OCI-LY7 (cell line): ENCODE results near the gene FAP. TPM values are rescaled to one million over a fixed set of nuclear protein-coding genes. Genes with fewer than 3 reads are reported as not detected.

Experiments used
- BruUV-seq: library from RNA; stranded (reverse); fragments of 400-500 nt; replicated peaks from 2 replicates; lab custom pipeline; 2021; lab: Mats Ljungman, UMichigan
- CTCF ChIA-PET: fragments of 300-600 bp; sonication (Branson Sonifier 250); formaldehyde crosslinking; loops from one replicate; lab custom pipeline; 2022; ENCODE audit warnings: antibody characterized with exemption; ENCODE audit not compliant: unreplicated experiment; lab: Charles Lee
- POLR2A ChIA-PET: fragments of 300-600 bp; sonication (Branson Sonifier 250); formaldehyde crosslinking; loops from one replicate; lab custom pipeline; 2022; ENCODE audit warnings: antibody characterized with exemption; lab: Charles Lee
- DNase-seq: peaks from one replicate; pipeline ENCODE4 v3.0.0-alpha.2; 2015; ENCODE audit warnings: low spot score
- H2AFZ ChIP-seq: fragments of 200-600 bp; sonication (generic), shearing (Covaris generic); 2 replicates; pipeline ENCODE4 v1.6.1; 2014; ENCODE audit warnings: mild to moderate bottlenecking, antibody characterized with exemption, low read length, moderate library complexity
- H3K27ac ChIP-seq: fragments of 200-600 bp; sonication (generic); 2 replicates; pipeline ENCODE4 v1.5.1; 2014; ENCODE audit warnings: mixed run types, low read depth, mild to moderate bottlenecking, moderate library complexity, low read length, inconsistent platforms; ENCODE audit not compliant: poor library complexity, severe bottlenecking
- H3K36me3 ChIP-seq: fragments of 200-600 bp; sonication (generic); 2 replicates; pipeline ENCODE4 v1.6.1; 2014; ENCODE audit warnings: mild to moderate bottlenecking, antibody characterized with exemption, low read length, moderate library complexity, mixed read lengths; ENCODE audit not compliant: insufficient read depth
- H3K4me1 ChIP-seq: fragments of 200-600 bp; sonication (generic); 2 replicates; pipeline ENCODE4 v1.5.1; 2014; ENCODE audit warnings: mild to moderate bottlenecking, low read length; ENCODE audit not compliant: insufficient read depth, poor library complexity, severe bottlenecking
- H3K4me2 ChIP-seq: fragments of 200-600 bp; sonication (generic); 2 replicates; pipeline ENCODE4 v1.6.1; 2014; ENCODE audit warnings: mild to moderate bottlenecking, low read length
- H3K4me3 ChIP-seq: fragments of 200-600 bp; sonication (generic); 2 replicates; pipeline ENCODE4 v1.5.1; 2014; ENCODE audit warnings: mild to moderate bottlenecking, low read depth, low read length; ENCODE audit not compliant: poor library complexity, severe bottlenecking
- H3K79me2 ChIP-seq: fragments of 200-600 bp; sonication (generic); 2 replicates; pipeline ENCODE4 v1.6.1; 2016; ENCODE audit warnings: low read depth, mild to moderate bottlenecking, low read length, moderate library complexity, mixed read lengths; ENCODE audit not compliant: insufficient read depth
- H3K9me2 ChIP-seq: fragments of 200-600 bp; sonication (generic); 2 replicates; pipeline ENCODE4 v1.6.1; 2016; ENCODE audit warnings: mild to moderate bottlenecking, low read length, mixed read lengths; ENCODE audit not compliant: insufficient read depth
- H3K9me3 ChIP-seq: fragments of 200-600 bp; sonication (generic); 2 replicates; pipeline ENCODE4 v1.6.1; 2014; ENCODE audit warnings: mild to moderate bottlenecking, mixed run types, low read length, mixed read lengths
- H4K20me1 ChIP-seq: fragments of 200-600 bp; sonication (generic); 2 replicates; pipeline ENCODE4 v1.6.1; 2014; ENCODE audit warnings: mild to moderate bottlenecking, antibody characterized with exemption, low read length, moderate library complexity, mixed read lengths; ENCODE audit not compliant: insufficient read depth
- CTCF ChIP-seq: fragments of 200-600 bp; sonication (generic); conservative IDR thresholded peaks from 2 replicates; pipeline ENCODE4 v1.5.1; 2014; ENCODE audit warnings: mild to moderate bottlenecking, antibody characterized with exemption, low read length, moderate library complexity, mixed read lengths
- EZH2phosphoT487 ChIP-seq: fragments of 200-600 bp; sonication (generic); IDR thresholded peaks from 2 replicates; pipeline ENCODE4 v1.6.1; 2018; ENCODE audit warnings: low read depth, borderline replicate concordance, mild to moderate bottlenecking, mixed run types, antibody characterized with exemption, low read length, moderate library complexity, mixed read lengths
- intact Hi-C: fragments of 100-400 bp; cut with micrococcal nuclease; formaldehyde crosslinking; loops from one replicate; pipeline ENCODE4 v1.10.0; 2022; ENCODE audit not compliant: unreplicated experiment
- total RNA-seq, 2 experiments: library from RNA; depleted of rRNA in 1 of 2; stranded (reverse); fragments of >200 nt in 1 of 2; shearing (Covaris generic) in 1 of 2; gene quantifications; 2 replicates each; pipeline ENCODE4 v1.2.3, GENCODE V29; 2014 to 2022

The FAP gene
- total RNA-seq, 2 experiments from 2014 or later: not detected

GRCh38 chr2:162198239-162198638 is 45.0 kb downstream of the FAP start:
- no peaks in the 10 kb centered on the region for H4K20me1 ChIP-seq
- no peaks in the 10 kb centered on the region; the same call in 1 of the 2 replicates for H3K9me2 ChIP-seq
- CTCF ChIA-PET: no interaction called here
- no peak for DNase-seq
- H3K27ac ChIP-seq: no peak overlapping the region
- POLR2A ChIA-PET: interaction anchor here (0.7 kb wide), 1 partner anchor 12 kb away, joined by 3 read pairs; no protein-coding TSS in a partner anchor
- H3K4me2 ChIP-seq: no peak overlapping the region
- H3K9me3 ChIP-seq: no peaks in the 10 kb centered on the region
- no peaks in the 10 kb centered on the region for H3K79me2 ChIP-seq
- no TSS peak for BruUV-seq
- TF ChIP-seq EZH2phosphoT487 (no peak), CTCF (no peak)
- no peaks in the 10 kb centered on the region for H3K4me1 ChIP-seq
- intact Hi-C loops: no loop called here
- H3K4me3 ChIP-seq: no peak overlapping the region
- H2AFZ ChIP-seq: no peak overlapping the region
- H3K36me3 ChIP-seq: no peaks in the 10 kb centered on the region

- no peaks in the 10 kb centered on the region for H4K20me1 ChIP-seq
- H3K4me2 ChIP-seq: no peak overlapping the region
- ChIA-PET POLR2A (no interaction called here), CTCF (no interaction called here)
- no peaks in the 10 kb centered on the region for H3K9me3 ChIP-seq
- BruUV-seq: no TSS peak
- H3K79me2 ChIP-seq: no peaks in the 10 kb centered on the region
- no peaks in the 10 kb centered on the region for H3K36me3 ChIP-seq
- H3K27ac ChIP-seq: no peak overlapping the region
- no peak for TF ChIP-seq EZH2phosphoT487
- no peak for TF ChIP-seq CTCF
- no peak overlapping the region for H3K4me3 ChIP-seq
- no peak overlapping the region for H2AFZ ChIP-seq
- intact Hi-C loops: no loop called here
- no peaks in the 10 kb centered on the region for H3K4me1 ChIP-seq
- no peaks in the 10 kb centered on the region; the same call in 1 of the 2 replicates for H3K9me2 ChIP-seq
- no peak for DNase-seq
These were observed 46.0 kb downstream of the FAP start for GRCh38 chr2:162197069-162197825.

GRCh38 chr2:162196638-162197037 is 46.6 kb downstream of the FAP start:
- Histone ChIP-seq H3K27ac (no peak overlapping the region), H4K20me1 (no peaks in the 10 kb centered on the region), H3K4me3 (no peak overlapping the region), H3K36me3 (no peaks in the 10 kb centered on the region), H3K9me3 (no peaks in the 10 kb centered on the region), H2AFZ (no peak overlapping the region), H3K79me2 (no peaks in the 10 kb centered on the region), H3K9me2 (no peaks in the 10 kb centered on the region; the same call in 1 of the 2 replicates), H3K4me1 (no peaks in the 10 kb centered on the region), H3K4me2 (no peak overlapping the region)
- POLR2A ChIA-PET: no interaction called here
- no peak for TF ChIP-seq CTCF
- CTCF ChIA-PET: no interaction called here
- BruUV-seq: no TSS peak
- DNase-seq: no peak
- intact Hi-C loops: no loop called here
